OCI-LY7 (cell line): ENCODE measurements around the gene KRT75. TPM values are rescaled to one million over a fixed set of nuclear protein-coding genes. Genes with fewer than 3 reads are reported as not detected.

ENCODE experiments used
- BruUV-seq: library from RNA; stranded (reverse); fragments of 400-500 nt; replicated peaks from 2 replicates; lab custom pipeline; 2021; lab: Mats Ljungman, UMichigan
- CTCF ChIA-PET: fragments of 300-600 bp; sonication (Branson Sonifier 250); formaldehyde crosslinking; loops from one replicate; lab custom pipeline; 2022; ENCODE audit warnings: antibody characterized with exemption; ENCODE audit not compliant: unreplicated experiment; lab: Charles Lee
- POLR2A ChIA-PET: fragments of 300-600 bp; sonication (Branson Sonifier 250); formaldehyde crosslinking; loops from one replicate; lab custom pipeline; 2022; ENCODE audit warnings: antibody characterized with exemption; lab: Charles Lee
- DNase-seq: peaks from one replicate; pipeline ENCODE4 v3.0.0-alpha.2; 2015; ENCODE audit warnings: low spot score
- H2AFZ ChIP-seq: fragments of 200-600 bp; sonication (generic), shearing (Covaris generic); 2 replicates; pipeline ENCODE4 v1.6.1; 2014; ENCODE audit warnings: mild to moderate bottlenecking, antibody characterized with exemption, low read length, moderate library complexity
- H3K27ac ChIP-seq: fragments of 200-600 bp; sonication (generic); 2 replicates; pipeline ENCODE4 v1.5.1; 2014; ENCODE audit warnings: mixed run types, low read depth, mild to moderate bottlenecking, moderate library complexity, low read length, inconsistent platforms; ENCODE audit not compliant: poor library complexity, severe bottlenecking
- H3K36me3 ChIP-seq: fragments of 200-600 bp; sonication (generic); 2 replicates; pipeline ENCODE4 v1.6.1; 2014; ENCODE audit warnings: mild to moderate bottlenecking, antibody characterized with exemption, low read length, moderate library complexity, mixed read lengths; ENCODE audit not compliant: insufficient read depth
- H3K4me1 ChIP-seq: fragments of 200-600 bp; sonication (generic); 2 replicates; pipeline ENCODE4 v1.5.1; 2014; ENCODE audit warnings: mild to moderate bottlenecking, low read length; ENCODE audit not compliant: insufficient read depth, poor library complexity, severe bottlenecking
- H3K4me2 ChIP-seq: fragments of 200-600 bp; sonication (generic); 2 replicates; pipeline ENCODE4 v1.6.1; 2014; ENCODE audit warnings: mild to moderate bottlenecking, low read length
- H3K4me3 ChIP-seq: fragments of 200-600 bp; sonication (generic); 2 replicates; pipeline ENCODE4 v1.5.1; 2014; ENCODE audit warnings: mild to moderate bottlenecking, low read depth, low read length; ENCODE audit not compliant: poor library complexity, severe bottlenecking
- H3K79me2 ChIP-seq: fragments of 200-600 bp; sonication (generic); 2 replicates; pipeline ENCODE4 v1.6.1; 2016; ENCODE audit warnings: low read depth, mild to moderate bottlenecking, low read length, moderate library complexity, mixed read lengths; ENCODE audit not compliant: insufficient read depth
- H3K9me2 ChIP-seq: fragments of 200-600 bp; sonication (generic); 2 replicates; pipeline ENCODE4 v1.6.1; 2016; ENCODE audit warnings: mild to moderate bottlenecking, low read length, mixed read lengths; ENCODE audit not compliant: insufficient read depth
- H3K9me3 ChIP-seq: fragments of 200-600 bp; sonication (generic); 2 replicates; pipeline ENCODE4 v1.6.1; 2014; ENCODE audit warnings: mild to moderate bottlenecking, mixed run types, low read length, mixed read lengths
- H4K20me1 ChIP-seq: fragments of 200-600 bp; sonication (generic); 2 replicates; pipeline ENCODE4 v1.6.1; 2014; ENCODE audit warnings: mild to moderate bottlenecking, antibody characterized with exemption, low read length, moderate library complexity, mixed read lengths; ENCODE audit not compliant: insufficient read depth
- CTCF ChIP-seq: fragments of 200-600 bp; sonication (generic); conservative IDR thresholded peaks from 2 replicates; pipeline ENCODE4 v1.5.1; 2014; ENCODE audit warnings: mild to moderate bottlenecking, antibody characterized with exemption, low read length, moderate library complexity, mixed read lengths
- EZH2phosphoT487 ChIP-seq: fragments of 200-600 bp; sonication (generic); IDR thresholded peaks from 2 replicates; pipeline ENCODE4 v1.6.1; 2018; ENCODE audit warnings: low read depth, borderline replicate concordance, mild to moderate bottlenecking, mixed run types, antibody characterized with exemption, low read length, moderate library complexity, mixed read lengths
- intact Hi-C: fragments of 100-400 bp; cut with micrococcal nuclease; formaldehyde crosslinking; loops from one replicate; pipeline ENCODE4 v1.10.0; 2022; ENCODE audit not compliant: unreplicated experiment
- total RNA-seq, 2 experiments: library from RNA; depleted of rRNA in 1 of 2; stranded (reverse); fragments of >200 nt in 1 of 2; shearing (Covaris generic) in 1 of 2; gene quantifications; 2 replicates each; pipeline ENCODE4 v1.2.3, GENCODE V29; 2014 to 2022

KRT75 gene
- total RNA-seq, 2 experiments from 2014 or later: not detected

- CTCF ChIA-PET: no interaction called here
- BruUV-seq: no TSS peak
- no peak for TF ChIP-seq CTCF
- no peak for TF ChIP-seq EZH2phosphoT487
- Histone ChIP-seq H2AFZ (no peak overlapping the region), H3K9me3 (peaks cover 10% of the 10 kb centered on the region; the same call in 1 of the 2 replicates), H3K4me1 (no peaks in the 10 kb centered on the region), H4K20me1 (no peaks in the 10 kb centered on the region), H3K4me3 (no peak overlapping the region), H3K4me2 (no peak overlapping the region), H3K27ac (no peak overlapping the region), H3K9me2 (no peaks in the 10 kb centered on the region), H3K36me3 (no peaks in the 10 kb centered on the region), H3K79me2 (no peaks in the 10 kb centered on the region)
- POLR2A ChIA-PET: no interaction called here
- no peak for DNase-seq
- intact Hi-C loops: no loop called here
Measured at GRCh38 chr12:52377266-52377665, 56.9 kb downstream of the KRT75 start.

Other genes starting within 250 kb of the KRT75 start
- gene KRT80, start 242.4 kb downstream of the KRT75 start, total RNA-seq (2014; rRNA removed; shearing (Covaris generic)): not detected in 2 replicates
- not detected in 2 replicates for gene KRT80, start 242.4 kb downstream of the KRT75 start, total RNA-seq (2022)
- gene KRT7, start 201.1 kb downstream of the KRT75 start, total RNA-seq (2014; rRNA removed; shearing (Covaris generic)): not detected in 2 replicates
- gene KRT7, start 201.1 kb downstream of the KRT75 start, total RNA-seq (2022): 1.9 TPM in 1 of 2 replicates, not detected in the other
- gene KRT86, start 159.7 kb downstream of the KRT75 start, total RNA-seq (2014; rRNA removed; shearing (Covaris generic)): not detected in 2 replicates
- not detected in 2 replicates for gene KRT86, start 159.7 kb downstream of the KRT75 start, total RNA-seq (2022)
- not detected in 2 replicates for gene KRT81, start 142.8 kb downstream of the KRT75 start, total RNA-seq (2014; rRNA removed; shearing (Covaris generic))
- not detected in 2 replicates for gene KRT81, start 142.8 kb downstream of the KRT75 start, total RNA-seq (2022)
- not detected in 2 replicates for gene KRT83, start 113.0 kb downstream of the KRT75 start, total RNA-seq (2014; rRNA removed; shearing (Covaris generic))
- gene KRT83, start 113.0 kb downstream of the KRT75 start, total RNA-seq (2022): not detected in 2 replicates
- gene KRT85, start 66.9 kb downstream of the KRT75 start, total RNA-seq (2014; rRNA removed; shearing (Covaris generic)): not detected in 2 replicates
- gene KRT85, start 66.9 kb downstream of the KRT75 start, total RNA-seq (2022): not detected in 2 replicates
- gene KRT84, start 48.7 kb downstream of the KRT75 start, total RNA-seq (2014; rRNA removed; shearing (Covaris generic)): not detected in 2 replicates
- not detected in 2 replicates for gene KRT84, start 48.7 kb downstream of the KRT75 start, total RNA-seq (2022)
- gene KRT82, start 28.0 kb downstream of the KRT75 start, total RNA-seq (2014; rRNA removed; shearing (Covaris generic)): not detected in 2 replicates
- not detected in 2 replicates for gene KRT82, start 28.0 kb downstream of the KRT75 start, total RNA-seq (2022)
- not detected in 2 replicates for gene KRT6B, start 17.8 kb upstream of the KRT75 start, total RNA-seq (2014; rRNA removed; shearing (Covaris generic))
- gene KRT6B, start 17.8 kb upstream of the KRT75 start, total RNA-seq (2022): not detected in 2 replicates
- not detected in 2 replicates for gene KRT6C, start 39.4 kb upstream of the KRT75 start, total RNA-seq (2014; rRNA removed; shearing (Covaris generic))
- not detected in 2 replicates for gene KRT6C, start 39.4 kb upstream of the KRT75 start, total RNA-seq (2022)
- not detected in 2 replicates for gene KRT6A, start 58.9 kb upstream of the KRT75 start, total RNA-seq (2014; rRNA removed; shearing (Covaris generic))
- gene KRT6A, start 58.9 kb upstream of the KRT75 start, total RNA-seq (2022): 0.74 and 1.2 TPM in 2 replicates
- not detected in 2 replicates for gene KRT5, start 86.0 kb upstream of the KRT75 start, total RNA-seq (2014; rRNA removed; shearing (Covaris generic))
- gene KRT5, start 86.0 kb upstream of the KRT75 start, total RNA-seq (2022): 0.74 and 0.91 TPM in 2 replicates
- gene KRT71, start 118.8 kb upstream of the KRT75 start, total RNA-seq (2014; rRNA removed; shearing (Covaris generic)): not detected in 2 replicates
- gene KRT71, start 118.8 kb upstream of the KRT75 start, total RNA-seq (2022): not detected in 2 replicates
- gene KRT74, start 139.5 kb upstream of the KRT75 start, total RNA-seq (2014; rRNA removed; shearing (Covaris generic)): not detected in 2 replicates
- not detected in 2 replicates for gene KRT74, start 139.5 kb upstream of the KRT75 start, total RNA-seq (2022)
- not detected in 2 replicates for gene KRT72, start 167.1 kb upstream of the KRT75 start, total RNA-seq (2014; rRNA removed; shearing (Covaris generic))
- gene KRT72, start 167.1 kb upstream of the KRT75 start, total RNA-seq (2022): not detected in 2 replicates
- not detected in 2 replicates for gene KRT73, start 184.2 kb upstream of the KRT75 start, total RNA-seq (2014; rRNA removed; shearing (Covaris generic))
- gene KRT73, start 184.2 kb upstream of the KRT75 start, total RNA-seq (2022): not detected in 2 replicates
- gene KRT2, start 217.8 kb upstream of the KRT75 start, total RNA-seq (2014; rRNA removed; shearing (Covaris generic)): not detected in 2 replicates
- not detected in 2 replicates for gene KRT2, start 217.8 kb upstream of the KRT75 start, total RNA-seq (2022)
- gene KRT1, start 246.0 kb upstream of the KRT75 start, total RNA-seq (2014; rRNA removed; shearing (Covaris generic)): not detected in 2 replicates
- not detected in 2 replicates for gene KRT1, start 246.0 kb upstream of the KRT75 start, total RNA-seq (2022)